ENCODE data around the gene TCF4. TPM values are rescaled to one million over a fixed set of nuclear protein-coding genes. Genes with fewer than 3 reads are reported as not detected.

Gene TCF4
- total RNA-seq, 4 donors from 2014 or later: 60.9 to 98.4 (median 83.4) TPM

- DNase-seq (ENCODE audit: low spot score in 2 of 2): no peak
- no peak for TF ChIP-seq POLR2A (IDR thresholded peaks at IDR 0.05)
- TF ChIP-seq, protein P1, sequence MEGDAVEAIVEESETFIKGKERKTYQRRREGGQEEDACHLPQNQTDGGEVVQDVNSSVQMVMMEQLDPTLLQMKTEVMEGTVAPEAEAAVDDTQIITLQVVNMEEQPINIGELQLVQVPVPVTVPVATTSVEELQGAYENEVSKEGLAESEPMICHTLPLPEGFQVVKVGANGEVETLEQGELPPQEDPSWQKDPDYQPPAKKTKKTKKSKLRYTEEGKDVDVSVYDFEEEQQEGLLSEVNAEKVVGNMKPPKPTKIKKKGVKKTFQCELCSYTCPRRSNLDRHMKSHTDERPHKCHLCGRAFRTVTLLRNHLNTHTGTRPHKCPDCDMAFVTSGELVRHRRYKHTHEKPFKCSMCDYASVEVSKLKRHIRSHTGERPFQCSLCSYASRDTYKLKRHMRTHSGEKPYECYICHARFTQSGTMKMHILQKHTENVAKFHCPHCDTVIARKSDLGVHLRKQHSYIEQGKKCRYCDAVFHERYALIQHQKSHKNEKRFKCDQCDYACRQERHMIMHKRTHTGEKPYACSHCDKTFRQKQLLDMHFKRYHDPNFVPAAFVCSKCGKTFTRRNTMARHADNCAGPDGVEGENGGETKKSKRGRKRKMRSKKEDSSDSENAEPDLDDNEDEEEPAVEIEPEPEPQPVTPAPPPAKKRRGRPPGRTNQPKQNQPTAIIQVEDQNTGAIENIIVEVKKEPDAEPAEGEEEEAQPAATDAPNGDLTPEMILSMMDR (IDR thresholded peaks at IDR 0.05): no peak
- no peak overlapping the region for H3K4me3 ChIP-seq (ENCODE audit: low read depth, poor library complexity, severe bottlenecking)
- 59 to 61% methylated on average over 8 of the region's 8 CpGs for WGBS, 2 donors
- intact Hi-C loops (cut with DNase I; ENCODE audit: low total_unique reads): no loop called here
Measured at GRCh38 chr18:55387139-55387984, 200.6 kb downstream of the TCF4 start.

DNA sequence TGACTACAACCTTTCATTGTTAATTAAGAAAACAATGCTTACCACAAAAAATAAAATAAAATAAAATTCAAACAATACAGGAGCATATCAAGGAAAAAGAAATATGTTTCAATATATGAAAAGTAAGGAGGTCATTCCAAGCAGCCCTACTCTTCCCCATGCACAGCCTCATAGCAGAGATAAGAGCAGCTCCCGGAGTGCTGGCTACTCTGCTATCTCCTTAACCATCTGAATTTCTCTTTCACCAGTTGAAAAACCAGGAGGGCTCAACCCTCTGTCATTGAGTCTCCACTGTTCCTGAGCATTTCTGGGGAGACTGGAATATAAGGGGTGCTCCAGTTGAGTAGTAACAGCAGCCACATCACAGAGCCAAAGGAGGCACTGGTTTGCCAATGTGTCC, 201.4 kb downstream of the TCF4 start:
- no peak for DNase-seq (ENCODE audit: low spot score in 2 of 2)
- TF ChIP-seq POLR2A (IDR thresholded peaks at IDR 0.05): no peak
- TF ChIP-seq, protein P1 (IDR thresholded peaks at IDR 0.05): no peak
- no peak overlapping the region for H3K4me3 ChIP-seq (ENCODE audit: low read depth, poor library complexity, severe bottlenecking)
- intact Hi-C loops (cut with DNase I; ENCODE audit: low total_unique reads): no loop called here
- WGBS, 2 donors: 92 to 97% methylated on average over 1 of the region's 1 CpG

DNA sequence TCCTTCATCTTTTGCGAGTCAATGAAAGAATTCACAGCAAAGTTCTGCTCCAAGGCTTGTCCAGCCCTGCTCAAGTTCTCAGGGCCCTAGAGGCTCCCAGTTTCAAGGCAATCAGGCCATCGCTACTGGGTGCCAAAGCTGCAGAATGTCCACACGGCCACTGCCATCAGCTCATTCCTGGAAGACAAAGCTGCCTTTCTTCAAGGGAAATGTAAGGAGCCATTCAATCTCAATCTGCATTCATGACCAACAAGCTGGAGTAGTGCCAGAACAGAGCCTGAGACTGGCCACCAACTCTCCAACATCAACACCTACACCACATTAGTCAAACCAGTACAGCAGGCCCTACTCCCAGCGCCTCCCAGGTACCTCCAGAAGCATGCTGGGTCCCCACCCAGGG, 202.2 kb downstream of the TCF4 start:
- H3K4me3 ChIP-seq (ENCODE audit: low read depth, poor library complexity, severe bottlenecking): no peak overlapping the region
- intact Hi-C loops (cut with DNase I; ENCODE audit: low total_unique reads): no loop called here
- DNase-seq (ENCODE audit: low spot score in 2 of 2): no peak
- no peak for TF ChIP-seq POLR2A (IDR thresholded peaks at IDR 0.05)
- TF ChIP-seq, protein P1 (IDR thresholded peaks at IDR 0.05): no peak
- 81 to 86% methylated on average over 4 of the region's 4 CpGs for WGBS, 2 donors

- TF ChIP-seq, protein P1 (IDR thresholded peaks at IDR 0.05): no peak
- no peak for TF ChIP-seq POLR2A (IDR thresholded peaks at IDR 0.05)
- DNase-seq (ENCODE audit: low spot score in 2 of 2): no peak
- 68 to 75% methylated on average over 4 of the region's 4 CpGs for WGBS, 2 donors
- intact Hi-C loops (cut with DNase I; ENCODE audit: low total_unique reads): no loop called here
- no peak overlapping the region for H3K4me3 ChIP-seq (ENCODE audit: low read depth, poor library complexity, severe bottlenecking)
Measured at GRCh38 chr18:55384551-55385275, 203.3 kb downstream of the TCF4 start.

DNA sequence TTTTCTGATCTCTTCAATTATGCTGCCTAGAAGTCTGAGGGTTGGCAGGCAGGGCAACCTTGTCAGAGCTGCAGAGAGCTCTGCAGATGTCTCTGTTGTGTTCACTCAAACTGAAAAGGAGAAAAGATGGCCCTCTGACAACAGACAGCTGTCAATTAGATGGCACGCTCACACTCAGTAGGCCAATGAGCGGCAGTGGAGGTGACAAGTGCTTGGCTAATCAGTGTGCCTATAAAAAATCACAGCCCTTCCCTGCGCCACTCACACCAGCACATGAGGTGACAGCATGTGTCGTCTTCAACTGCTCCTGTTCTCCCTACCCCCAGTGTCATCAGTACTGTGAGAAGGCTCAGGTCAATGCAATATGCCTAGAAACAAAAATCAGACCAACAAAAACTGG, 203.9 kb downstream of the TCF4 start:
- intact Hi-C loops (cut with DNase I; ENCODE audit: low total_unique reads): no loop called here
- TF ChIP-seq, protein P1 (IDR thresholded peaks at IDR 0.05): no peak
- no peak for TF ChIP-seq POLR2A (IDR thresholded peaks at IDR 0.05)
- 96% methylated on average over 4 of the region's 4 CpGs for WGBS, 2 donors

More for the DNA sequence above, 203.9 kb downstream of the TCF4 start:
- H3K4me3 ChIP-seq (ENCODE audit: low read depth, poor library complexity, severe bottlenecking): no peak overlapping the region
- DNase-seq (ENCODE audit: low spot score in 2 of 2): no peak
